Measurements from ENCODE around the gene BBS1.

GRCh38 chr11:66562275-66562674 lies 51.8 kb downstream of the BBS1 start:
- TF ChIP-seq, protein P1, sequence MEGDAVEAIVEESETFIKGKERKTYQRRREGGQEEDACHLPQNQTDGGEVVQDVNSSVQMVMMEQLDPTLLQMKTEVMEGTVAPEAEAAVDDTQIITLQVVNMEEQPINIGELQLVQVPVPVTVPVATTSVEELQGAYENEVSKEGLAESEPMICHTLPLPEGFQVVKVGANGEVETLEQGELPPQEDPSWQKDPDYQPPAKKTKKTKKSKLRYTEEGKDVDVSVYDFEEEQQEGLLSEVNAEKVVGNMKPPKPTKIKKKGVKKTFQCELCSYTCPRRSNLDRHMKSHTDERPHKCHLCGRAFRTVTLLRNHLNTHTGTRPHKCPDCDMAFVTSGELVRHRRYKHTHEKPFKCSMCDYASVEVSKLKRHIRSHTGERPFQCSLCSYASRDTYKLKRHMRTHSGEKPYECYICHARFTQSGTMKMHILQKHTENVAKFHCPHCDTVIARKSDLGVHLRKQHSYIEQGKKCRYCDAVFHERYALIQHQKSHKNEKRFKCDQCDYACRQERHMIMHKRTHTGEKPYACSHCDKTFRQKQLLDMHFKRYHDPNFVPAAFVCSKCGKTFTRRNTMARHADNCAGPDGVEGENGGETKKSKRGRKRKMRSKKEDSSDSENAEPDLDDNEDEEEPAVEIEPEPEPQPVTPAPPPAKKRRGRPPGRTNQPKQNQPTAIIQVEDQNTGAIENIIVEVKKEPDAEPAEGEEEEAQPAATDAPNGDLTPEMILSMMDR (conservative IDR thresholded peaks at IDR 0.05 in 1 of 2, IDR thresholded peaks at IDR 0.05 in 1 of 2; ENCODE audit: extremely low read depth in 1 of 2, insufficient read depth in 1 of 2, low read depth in 1 of 2, low read length in 2 of 2), result no peak
- no peak for TF ChIP-seq EZH2 (IDR thresholded peaks at IDR 0.05; ENCODE audit: borderline replicate concordance, low read length)

All from mammary epithelial cell (primary cell).